Thyroid gland (tissue), 4 donors: ENCODE results near the gene ADAMTS17. TPM values are rescaled to one million over a fixed set of nuclear protein-coding genes. Genes with fewer than 3 reads are reported as not detected.

ENCODE experiments used
- DNase-seq, 2 donors: peaks; one replicate each; pipeline ENCODE4 v3.0.0-alpha.2; 2019
- H3K27ac ChIP-seq, 3 donors: fragments of 200-600 bp; sonication (generic); 1 replicate in 2 of 3; 2 replicates in 1 of 3; pipeline ENCODE4 v1.5.1; 2016 to 2019; ENCODE audit warnings: mild to moderate bottlenecking in 1 of 3, moderate library complexity in 1 of 3
- H3K27me3 ChIP-seq: fragments of 200-600 bp; sonication (generic); one replicate; pipeline ENCODE4 v1.5.1; 2019
- H3K36me3 ChIP-seq, 2 donors: fragments of 200-600 bp; sonication (generic); one replicate each; pipeline ENCODE4 v1.5.1; 2016 to 2019
- H3K4me1 ChIP-seq, 2 donors: fragments of 200-600 bp; sonication (generic); one replicate each; pipeline ENCODE4 v1.5.1; 2017 to 2019
- H3K4me3 ChIP-seq, 3 donors: fragments of 200-600 bp; sonication (generic); replicated peaks in 1 of 3; 1 replicate in 2 of 3; 2 replicates in 1 of 3; pipeline ENCODE4 v1.5.1; 2016; ENCODE audit warnings: mild to moderate bottlenecking in 1 of 3
- H3K9me3 ChIP-seq: fragments of 200-600 bp; sonication (generic); one replicate; pipeline ENCODE4 v1.5.1; 2017
- CTCF ChIP-seq, 6 experiments: fragments of 200-600 bp in 3 of 6; fragments of 450-650 bp in 3 of 6; sonication (generic) in 3 of 6; IDR thresholded peaks; one replicate each; pipeline ENCODE4 v1.5.1; 2016 to 2019; ENCODE audit warnings: antibody characterized with exemption in 6 of 6, mild to moderate bottlenecking in 2 of 6, inconsistent platforms in 1 of 6, moderate library complexity in 1 of 6
- POLR2A ChIP-seq, 2 donors: fragments of 450-650 bp; IDR thresholded peaks; one replicate each; pipeline ENCODE4 v1.6.1; 2017; ENCODE audit warnings: antibody characterized with exemption in 2 of 2, mild to moderate bottlenecking in 2 of 2, moderate library complexity in 1 of 2
- WGBS, 2 donors: methylation state at CpG; one replicate each; pipeline ENCODE4 v1.1.5; 2017; 5-methylcytosine and 5-hydroxymethylcytosine counted together
- intact Hi-C: fragments of 100-400 bp; cut with DNase I; formaldehyde crosslinking; loops from one replicate; pipeline ENCODE4 v1.15.1; 2023
- total RNA-seq, 4 donors: library from RNA; depleted of rRNA; stranded (reverse); fragments of >200 nt; gene quantifications; one replicate each; pipeline ENCODE4 v1.2.3, GENCODE V29; 2016

Gene ADAMTS17
- total RNA-seq, 4 donors from 2014 or later = 3.5 to 667 (median 5.3) TPM

DNA sequence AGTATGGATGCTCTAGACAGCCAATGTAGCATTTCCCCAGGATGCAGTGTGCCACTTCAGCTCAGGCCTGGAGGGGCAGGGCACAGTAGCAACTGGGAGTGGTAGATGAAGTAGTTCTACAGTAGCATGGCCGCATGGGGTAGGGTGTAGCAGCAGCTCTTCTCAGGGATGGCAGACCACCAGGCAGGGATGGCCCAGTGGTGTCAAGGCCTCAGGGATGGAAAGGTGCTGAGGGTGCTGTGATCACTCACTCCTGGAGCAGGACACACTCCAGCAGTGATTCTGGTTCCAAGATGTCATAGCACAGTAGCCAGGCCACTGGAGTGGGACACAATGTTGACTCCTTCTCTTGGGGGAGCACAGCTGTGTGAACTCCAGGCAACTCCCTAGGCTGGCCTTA lies 397.6 kb downstream of the ADAMTS17 start:
- Histone ChIP-seq H3K9me3 (no peaks in the 10 kb centered on the region), H3K27me3 (no peaks in the 10 kb centered on the region), H3K36me3 (no peaks in the 10 kb centered on the region), H3K27ac (no peak overlapping the region), H3K4me3 (no peak overlapping the region), H3K4me1 (no peaks in the 10 kb centered on the region)
- TF ChIP-seq CTCF (IDR thresholded peaks at IDR 0.05) = no peak
- TF ChIP-seq POLR2A (IDR thresholded peaks at IDR 0.05) = no peak
- no peak for DNase-seq
- intact Hi-C loops = no loop called here
- WGBS, 2 donors = 83 to 100% methylated on average over 1 of the region's 1 CpG

DNA sequence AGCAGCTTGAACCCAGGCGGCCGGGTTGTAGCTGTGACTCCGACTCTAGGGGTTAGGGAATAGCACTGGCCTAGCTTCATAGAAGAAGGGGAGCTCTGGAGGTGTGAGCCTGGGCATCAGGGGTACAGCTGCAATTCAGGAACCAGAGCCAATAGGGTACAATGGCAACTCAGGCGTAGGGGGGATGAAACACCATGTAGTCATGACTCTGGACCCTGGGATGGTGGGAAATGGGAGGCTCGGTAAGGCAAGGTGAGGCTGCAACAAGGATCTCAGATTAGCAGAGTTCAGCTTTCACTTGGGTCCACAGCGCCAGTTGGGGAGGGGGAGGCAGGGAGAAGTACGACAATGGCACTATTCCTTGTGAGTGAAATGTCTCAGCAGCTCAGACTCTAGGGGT lies 398.3 kb downstream of the ADAMTS17 start:
- H3K36me3 ChIP-seq = no peaks in the 10 kb centered on the region
- H3K4me3 ChIP-seq = no peak overlapping the region
- intact Hi-C loops = no loop called here
- no peak for DNase-seq
- TF ChIP-seq CTCF (IDR thresholded peaks at IDR 0.05) (no peak), POLR2A (IDR thresholded peaks at IDR 0.05) (no peak)
- H3K4me1 ChIP-seq = no peaks in the 10 kb centered on the region
- no peaks in the 10 kb centered on the region for H3K27me3 ChIP-seq
- 91 to 96% methylated on average over 7 of the region's 7 CpGs for WGBS, 2 donors
- no peak overlapping the region for H3K27ac ChIP-seq
- no peaks in the 10 kb centered on the region for H3K9me3 ChIP-seq

DNA sequence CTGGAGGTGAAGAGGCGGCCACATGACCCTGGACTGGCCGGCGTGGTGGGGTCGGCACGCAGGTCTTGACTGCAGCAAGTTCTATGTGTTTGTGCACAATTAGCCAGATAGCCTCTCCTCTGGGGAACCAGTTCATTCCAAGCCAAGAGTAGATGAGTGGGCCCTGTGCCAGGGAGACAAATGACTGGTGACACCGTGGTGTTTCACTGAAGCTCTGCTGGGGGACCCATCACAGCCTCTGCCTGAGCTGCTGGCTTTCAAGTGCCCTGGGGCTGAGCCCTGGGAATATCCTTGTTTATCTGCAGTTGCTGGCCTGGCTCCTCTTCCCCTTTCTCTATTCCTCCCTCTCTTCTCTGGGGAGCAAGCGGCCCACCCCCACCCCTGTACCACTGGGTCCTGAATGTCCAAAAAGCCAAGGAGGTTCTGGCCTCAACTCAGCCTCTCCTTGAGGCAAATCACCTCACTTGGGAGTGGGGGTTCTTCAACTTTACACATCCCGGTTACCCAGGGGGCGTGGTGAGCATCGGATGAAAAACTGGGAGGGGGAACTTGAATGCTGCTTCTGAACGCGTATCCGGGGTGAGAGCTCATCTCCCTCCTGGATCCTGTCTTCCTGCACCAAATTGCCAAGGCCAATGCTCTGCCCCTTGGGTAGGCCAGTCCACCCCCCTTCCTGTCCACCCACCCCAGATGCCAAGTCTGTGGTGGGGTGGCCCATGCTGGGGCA lies 408.9 kb downstream of the ADAMTS17 start:
- DNase-seq = no peak
- H3K36me3 ChIP-seq = no peaks in the 10 kb centered on the region
- intact Hi-C loops = loop anchor here (5.0 kb wide), 1 partner anchor 409 kb away; the partner anchor contains the start of gene ADAMTS17
- H3K9me3 ChIP-seq = no peaks in the 10 kb centered on the region
- no peak overlapping the region for H3K4me3 ChIP-seq
- 81 to 88% methylated on average over 12 to 13 of the region's 13 CpGs for WGBS, 2 donors
- H3K27ac ChIP-seq = no peak overlapping the region
- peaks cover 4 to 6% of the 10 kb centered on the region in 2 donors for H3K4me1 ChIP-seq
- TF ChIP-seq POLR2A (IDR thresholded peaks at IDR 0.05) = no peak
- no peak for TF ChIP-seq CTCF (IDR thresholded peaks at IDR 0.05)
- H3K27me3 ChIP-seq = no peaks in the 10 kb centered on the region

GRCh38 chr15:99931703-99932603 lies 409.8 kb downstream of the ADAMTS17 start:
- H3K9me3 ChIP-seq = no peaks in the 10 kb centered on the region
- 87 to 88% methylated on average over 12 to 13 of the region's 13 CpGs for WGBS, 2 donors
- no peaks in the 10 kb centered on the region for H3K27me3 ChIP-seq
- H3K4me1 ChIP-seq = peaks cover 4 to 6% of the 10 kb centered on the region in 2 donors
- H3K36me3 ChIP-seq = no peaks in the 10 kb centered on the region
- intact Hi-C loops = loop anchor here (5.0 kb wide), 1 partner anchor 410 kb away; the partner anchor contains the start of gene ADAMTS17
- no peak overlapping the region for H3K27ac ChIP-seq
- no peak overlapping the region for H3K4me3 ChIP-seq
- TF ChIP-seq POLR2A (IDR thresholded peaks at IDR 0.05) (no peak), CTCF (IDR thresholded peaks at IDR 0.05) (no peak)
- DNase-seq = no peak
